H7 (cell line): Measurements from ENCODE around the gene SULT1E1. TPM values are rescaled to one million over a fixed set of nuclear protein-coding genes. Genes with fewer than 3 reads are reported as not detected.
"Not testable (repeated sequence)": the region's sequence is repeated elsewhere in the genome, so short reads cannot be mapped to it uniquely, and the experiment has no call there.

ENCODE experiments used
- DNase-seq: peaks from one replicate; pipeline ENCODE4 v3.0.0; 2012
- H3K27me3 ChIP-seq: 2 replicates; pipeline ENCODE4 v1.6.0; 2011; ENCODE audit warnings: mild to moderate bottlenecking, low read length; ENCODE audit not compliant: control insufficient read depth, insufficient read depth
- H3K36me3 ChIP-seq: replicated peaks from 2 replicates; pipeline ENCODE4 v1.5.1; 2011; ENCODE audit warnings: low read length; ENCODE audit not compliant: control insufficient read depth, insufficient read depth
- H3K4me3 ChIP-seq: 2 replicates; pipeline ENCODE4 v1.5.1; 2011; ENCODE audit warnings: low read depth, mild to moderate bottlenecking, control low read depth, low read length, moderate library complexity; ENCODE audit not compliant: insufficient read depth
- total RNA-seq: library from RNA; depleted of rRNA; stranded (reverse); fragments of >200 nt; shearing (Covaris generic); gene quantifications from 2 replicates; pipeline ENCODE4 v1.2.3, GENCODE V29; 2014

The SULT1E1 gene
- total RNA-seq, 1 experiment from 2014 or later = not detected

GRCh38 chr4:69831646-69832325 lies 28.2 kb downstream of the SULT1E1 start:
- Histone ChIP-seq H3K27me3 (no peaks in the 10 kb centered on the region), H3K4me3 (no peak overlapping the region), H3K36me3 (no peaks in the 10 kb centered on the region)
- DNase-seq = no peak

GRCh38 chr4:69831270-69831627 lies 28.7 kb downstream of the SULT1E1 start:
- DNase-seq = no peak
- H3K27me3 ChIP-seq = no peaks in the 10 kb centered on the region
- no peak overlapping the region for H3K4me3 ChIP-seq
- H3K36me3 ChIP-seq = no peaks in the 10 kb centered on the region

- Histone ChIP-seq H3K36me3 (no peaks in the 10 kb centered on the region), H3K4me3 (no peak overlapping the region), H3K27me3 (no peaks in the 10 kb centered on the region)
- DNase-seq = no peak
Observed at GRCh38 chr4:69830560-69831269, 29.2 kb downstream of the SULT1E1 start.

GRCh38 chr4:69830192-69830559 lies 29.8 kb downstream of the SULT1E1 start:
- no peaks in the 10 kb centered on the region for H3K36me3 ChIP-seq
- no peaks in the 10 kb centered on the region for H3K27me3 ChIP-seq
- H3K4me3 ChIP-seq = no peak overlapping the region
- no peak for DNase-seq

- no peaks in the 10 kb centered on the region for H3K27me3 ChIP-seq
- no peak overlapping the region for H3K4me3 ChIP-seq
- no peak for DNase-seq
- no peaks in the 10 kb centered on the region for H3K36me3 ChIP-seq
Observed at GRCh38 chr4:69829678-69830077, 30.3 kb downstream of the SULT1E1 start.

- DNase-seq = no peak
- Histone ChIP-seq H3K4me3 (no peak overlapping the region), H3K27me3 (no peaks in the 10 kb centered on the region), H3K36me3 (no peaks in the 10 kb centered on the region)
Observed at GRCh38 chr4:69828828-69829227, 31.1 kb downstream of the SULT1E1 start.

GRCh38 chr4:69825056-69825455 lies 34.9 kb downstream of the SULT1E1 start:
- not testable (repeated sequence) for H3K4me3 ChIP-seq, H3K36me3 ChIP-seq, DNase-seq, H3K27me3 ChIP-seq

GRCh38 chr4:69823481-69824186 lies 36.3 kb downstream of the SULT1E1 start:
- H3K4me3 ChIP-seq = no peak overlapping the region
- no peaks in the 10 kb centered on the region for H3K27me3 ChIP-seq
- DNase-seq = no peak

GRCh38 chr4:69823048-69823447 lies 36.9 kb downstream of the SULT1E1 start:
- H3K36me3 ChIP-seq = no peaks in the 10 kb centered on the region
- no peaks in the 10 kb centered on the region for H3K27me3 ChIP-seq
- H3K4me3 ChIP-seq = no peak overlapping the region
- DNase-seq = no peak

More at GRCh38 chr4:69823481-69824186, 36.3 kb downstream of the SULT1E1 start:
- H3K36me3 ChIP-seq = no peaks in the 10 kb centered on the region

GRCh38 chr4:69822198-69822597 lies 37.7 kb downstream of the SULT1E1 start:
- Histone ChIP-seq H3K4me3 (no peak overlapping the region), H3K27me3 (no peaks in the 10 kb centered on the region), H3K36me3 (no peaks in the 10 kb centered on the region)
- DNase-seq = no peak

- Histone ChIP-seq H3K36me3 (no peaks in the 10 kb centered on the region), H3K27me3 (no peaks in the 10 kb centered on the region), H3K4me3 (no peak overlapping the region)
- no peak for DNase-seq
Observed at GRCh38 chr4:69818060-69818639, 41.8 kb downstream of the SULT1E1 start.

GRCh38 chr4:69816236-69816635 lies 43.7 kb downstream of the SULT1E1 start:
- Histone ChIP-seq H3K27me3 (no peaks in the 10 kb centered on the region), H3K36me3 (no peaks in the 10 kb centered on the region), H3K4me3 (no peak overlapping the region)
- DNase-seq = no peak

- no peak for DNase-seq
Observed at GRCh38 chr4:69813628-69814027, 46.3 kb downstream of the SULT1E1 start.

GRCh38 chr4:69811166-69811565 lies 48.8 kb downstream of the SULT1E1 start:
- DNase-seq = no peak

More at GRCh38 chr4:69813628-69814027, 46.3 kb downstream of the SULT1E1 start:
- Histone ChIP-seq H3K27me3 (no peaks in the 10 kb centered on the region), H3K36me3 (no peaks in the 10 kb centered on the region), H3K4me3 (no peak overlapping the region)

GRCh38 chr4:69800599-69800998 lies 59.3 kb downstream of the SULT1E1 start:
- Histone ChIP-seq H3K4me3 (no peak overlapping the region), H3K27me3 (no peaks in the 10 kb centered on the region), H3K36me3 (no peaks in the 10 kb centered on the region)
- no peak for DNase-seq

More at GRCh38 chr4:69811166-69811565, 48.8 kb downstream of the SULT1E1 start:
- Histone ChIP-seq H3K27me3 (no peaks in the 10 kb centered on the region), H3K4me3 (no peak overlapping the region), H3K36me3 (no peaks in the 10 kb centered on the region)
